NCI-H748 (cell line): ENCODE results near the gene SMIM36.
"Not testable (repeated sequence)": the region's sequence is repeated elsewhere in the genome, so short reads cannot be mapped to it uniquely, and the experiment has no call there.

ENCODE experiments used
- DNase-seq: peaks from one replicate; lab custom pipeline; 2025; ENCODE audit not compliant: unreplicated experiment; lab: John Stamatoyannopoulos, UW

The SMIM36 gene

GRCh38 chr17:55416470-55417052 lies 94.7 kb downstream of the SMIM36 start:
- no peak for DNase-seq

DNA sequence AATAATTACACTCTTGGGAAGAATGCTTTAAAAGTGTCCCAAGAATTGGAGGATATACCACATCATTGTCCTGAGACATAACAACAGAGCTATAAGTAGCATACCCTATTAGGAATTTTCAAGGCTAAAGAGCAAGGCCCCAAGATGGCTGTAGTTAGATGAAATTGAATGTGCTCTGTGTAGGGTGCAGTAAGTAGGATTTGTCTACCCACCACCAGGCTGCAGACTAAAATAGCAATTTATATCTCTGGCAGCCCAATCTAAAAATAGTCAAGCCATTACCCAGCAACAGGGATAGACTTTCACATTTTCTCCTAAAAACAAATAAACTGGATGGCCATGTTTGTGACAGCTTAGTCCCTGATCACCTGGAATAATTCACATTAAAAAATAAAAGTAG lies 95.3 kb downstream of the SMIM36 start:
- DNase-seq = no peak

DNA sequence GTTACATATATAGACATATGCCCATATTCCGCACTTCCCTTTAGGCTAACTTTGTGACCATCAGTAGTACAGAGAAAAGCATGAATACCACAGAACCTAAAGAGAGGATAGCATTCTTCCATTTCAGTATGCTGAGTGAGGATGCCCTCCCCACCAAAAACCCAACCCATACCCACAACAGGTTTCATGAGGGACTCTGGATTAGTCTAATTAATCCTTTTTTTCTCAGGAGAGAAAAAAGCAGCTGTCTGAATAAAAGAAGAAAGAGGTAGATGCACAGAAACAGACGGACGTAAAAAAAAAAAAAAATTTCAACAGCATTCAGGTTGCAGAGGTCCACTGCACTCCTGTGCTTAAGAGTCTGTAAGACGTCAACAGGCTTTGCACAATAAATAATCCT lies 96.3 kb downstream of the SMIM36 start:
- DNase-seq = no peak

GRCh38 chr17:55413825-55414489 lies 97.3 kb downstream of the SMIM36 start:
- no peak for DNase-seq

DNA sequence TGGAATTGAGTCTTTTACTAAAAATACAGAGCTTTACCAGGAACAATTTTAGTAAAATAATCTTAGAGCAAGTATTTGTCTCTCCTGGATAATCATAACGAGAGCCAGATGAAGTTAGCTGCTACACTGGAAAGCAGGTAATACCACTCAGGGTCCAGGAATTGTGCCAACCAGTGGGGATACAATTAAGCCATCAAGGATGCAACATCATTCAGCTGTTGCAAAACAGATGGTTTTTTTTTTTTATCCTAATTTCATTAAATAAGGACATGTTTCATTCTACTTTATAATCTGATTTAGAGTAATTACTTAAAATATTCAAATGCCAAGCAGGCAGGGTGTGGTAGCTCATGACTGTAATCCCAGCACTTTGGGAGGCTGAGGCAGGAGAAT lies 99.8 kb downstream of the SMIM36 start:
- no peak for DNase-seq

DNA sequence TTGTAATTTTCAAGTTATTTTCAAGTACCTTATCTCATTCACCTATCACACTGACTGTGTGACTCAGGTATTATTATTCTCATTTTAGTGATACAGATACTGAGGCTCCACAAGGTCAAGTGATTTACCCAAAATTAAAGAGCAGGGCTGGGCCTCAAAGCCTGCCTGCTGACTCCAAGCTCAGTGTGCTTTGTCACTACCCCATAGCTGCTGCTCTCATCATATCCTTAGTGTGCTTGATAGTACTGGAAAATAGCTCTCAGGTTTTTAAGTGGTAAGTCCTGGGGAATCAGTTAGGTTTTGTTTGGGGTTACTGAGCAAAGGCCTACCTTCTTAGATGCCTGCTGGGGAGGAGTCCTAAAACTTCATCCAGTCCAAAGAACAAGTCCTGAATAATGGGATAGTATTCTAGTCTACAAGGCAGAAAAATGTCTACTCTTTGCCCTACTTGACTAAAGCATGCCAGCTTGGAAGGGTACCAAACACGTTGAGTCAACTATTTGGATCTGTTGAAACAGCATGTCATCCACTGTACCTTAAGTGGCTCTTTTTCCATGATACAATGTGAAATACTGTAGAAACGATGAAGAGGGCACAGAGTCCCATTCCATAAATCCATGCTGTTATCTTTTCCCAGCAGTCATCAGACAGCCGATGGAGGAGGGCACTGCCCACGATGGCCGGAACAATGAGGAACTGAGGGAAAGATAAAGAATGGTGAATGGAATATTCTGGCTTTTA lies 100.4 kb downstream of the SMIM36 start:
- no peak for DNase-seq

- DNase-seq = no peak
Observed at GRCh38 chr17:55409030-55409800, 102.0 kb downstream of the SMIM36 start.

DNA sequence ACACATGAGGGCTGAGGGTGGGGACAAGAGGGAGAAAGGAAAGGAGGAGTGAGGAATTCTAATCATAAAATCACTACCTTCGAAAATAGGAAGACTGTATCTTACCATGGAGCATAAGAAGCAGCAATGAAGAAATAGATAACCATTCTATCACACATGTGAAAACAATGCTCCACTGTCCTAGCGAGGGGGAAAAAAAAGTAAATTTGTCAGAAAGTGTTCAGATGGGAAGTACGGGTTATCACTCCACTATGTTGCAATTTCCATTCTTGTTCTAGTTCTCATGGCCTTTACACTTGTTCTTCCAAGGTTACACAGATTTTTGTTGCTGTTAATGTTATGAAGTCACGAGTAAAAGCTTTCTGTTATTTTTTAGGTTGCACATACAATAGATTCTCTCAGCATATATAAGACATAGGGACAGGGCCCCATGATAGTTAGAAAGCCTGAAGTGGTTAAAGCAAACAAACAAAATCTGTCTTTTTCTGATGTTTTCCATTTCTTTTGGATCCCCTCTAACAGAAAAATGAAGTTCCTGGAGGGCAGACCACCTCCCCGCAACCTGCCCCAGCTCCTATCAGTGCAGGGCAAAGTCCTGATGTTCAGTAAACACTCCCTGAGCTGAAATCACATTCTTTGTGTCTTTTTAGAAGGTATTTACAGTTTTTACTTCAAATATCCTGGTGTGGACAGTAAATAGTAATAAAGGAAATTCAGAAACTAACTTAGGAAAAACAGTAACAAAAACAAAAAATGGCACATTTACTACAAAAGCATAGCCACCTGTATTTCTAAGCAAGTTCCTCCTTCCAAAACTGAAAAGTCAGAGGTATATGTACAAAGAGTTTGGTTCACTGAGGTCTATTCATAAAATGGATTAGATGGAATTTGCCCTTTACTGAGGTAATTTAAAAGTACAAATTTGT lies 103.3 kb downstream of the SMIM36 start:
- no peak for DNase-seq

GRCh38 chr17:55405600-55405999 lies 105.7 kb downstream of the SMIM36 start:
- no peak for DNase-seq

DNA sequence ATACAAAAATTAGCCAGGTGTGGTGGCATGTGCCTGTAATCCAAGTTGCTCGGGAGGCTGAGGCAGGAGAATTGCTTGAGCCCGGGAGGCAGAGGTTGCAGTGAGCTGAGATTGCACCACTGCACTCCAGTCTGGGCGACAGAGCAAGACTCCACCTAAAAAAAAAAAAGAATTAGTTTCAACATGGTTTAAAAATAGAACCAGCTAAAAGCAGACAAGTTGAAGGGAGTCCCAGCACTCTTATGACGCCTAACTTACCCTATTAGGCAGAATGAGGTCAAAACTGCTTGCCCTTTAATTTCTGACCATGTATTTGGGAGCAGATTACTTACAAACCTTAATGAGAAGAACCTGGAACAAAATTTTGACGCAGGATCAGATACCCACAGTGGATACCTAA lies 107.1 kb downstream of the SMIM36 start:
- not testable (repeated sequence) for DNase-seq

DNA sequence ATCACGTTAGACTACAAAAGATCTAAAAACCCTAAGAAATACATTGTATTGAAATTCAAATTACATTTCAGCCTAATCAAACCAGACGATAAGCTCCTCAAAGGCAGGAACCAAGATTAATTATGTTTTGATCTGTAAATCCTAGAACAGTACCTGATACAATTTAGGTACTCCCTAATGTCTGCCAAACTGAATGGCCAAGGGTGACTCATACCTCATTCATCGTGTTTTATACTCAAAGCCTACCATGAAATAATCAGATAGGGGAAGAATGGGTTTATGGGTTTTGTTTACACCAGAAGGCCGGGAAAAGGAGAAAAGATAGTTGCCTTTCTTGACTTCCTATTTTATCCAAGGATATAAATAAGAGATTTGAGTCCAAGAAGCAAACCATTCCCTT lies 108.9 kb downstream of the SMIM36 start:
- DNase-seq = no peak
